A172 (cell line): ENCODE results near the gene UBASH3B. TPM values are rescaled to one million over a fixed set of nuclear protein-coding genes. Genes with fewer than 3 reads are reported as not detected.

Experiments
- DNase-seq: peaks from one replicate; pipeline ENCODE4 v3.0.0-alpha.2; 2015; ENCODE audit warnings: low spot score
- total RNA-seq: library from RNA; depleted of rRNA; stranded (reverse); fragments of >200 nt; shearing (Covaris generic); gene quantifications from 2 replicates; pipeline ENCODE4 v1.2.3, GENCODE V29; 2014

The UBASH3B gene
- total RNA-seq, 1 experiment from 2014 or later = 6.9 TPM

- DNase-seq = peak; percentile 61
Measured at GRCh38 chr11:122784325-122784955, 128.9 kb downstream of the UBASH3B start.

GRCh38 chr11:122785031-122785541 is 129.6 kb downstream of the UBASH3B start:
- DNase-seq = no peak

- DNase-seq = no peak
Measured at GRCh38 chr11:122786896-122787295, 131.4 kb downstream of the UBASH3B start.

- no peak for DNase-seq
Measured at GRCh38 chr11:122788781-122789535, 133.4 kb downstream of the UBASH3B start.

GRCh38 chr11:122789907-122790306 is 134.4 kb downstream of the UBASH3B start:
- DNase-seq = no peak

- no peak for DNase-seq
Measured at GRCh38 chr11:122791411-122791810, 135.9 kb downstream of the UBASH3B start.

- DNase-seq = peak; percentile 54
Measured at GRCh38 chr11:122791836-122792235, 136.3 kb downstream of the UBASH3B start.

- DNase-seq = no peak
Measured at GRCh38 chr11:122793515-122793914, 138.0 kb downstream of the UBASH3B start.

GRCh38 chr11:122795307-122795706 is 139.8 kb downstream of the UBASH3B start:
- no peak for DNase-seq

- peak; percentile 25 for DNase-seq
Measured at GRCh38 chr11:122796128-122796717, 140.7 kb downstream of the UBASH3B start.

- no peak for DNase-seq
Measured at GRCh38 chr11:122797651-122798050, 142.1 kb downstream of the UBASH3B start.

GRCh38 chr11:122799406-122800105 is 144.0 kb downstream of the UBASH3B start:
- DNase-seq = no peak

GRCh38 chr11:122802876-122803275 is 147.4 kb downstream of the UBASH3B start:
- no peak for DNase-seq

- DNase-seq = peak; percentile 34
Measured at GRCh38 chr11:122803306-122803705, 147.8 kb downstream of the UBASH3B start.

GRCh38 chr11:122803716-122804115 is 148.2 kb downstream of the UBASH3B start:
- DNase-seq = no peak

GRCh38 chr11:122804161-122804560 is 148.6 kb downstream of the UBASH3B start:
- no peak for DNase-seq

GRCh38 chr11:122804796-122805195 is 149.3 kb downstream of the UBASH3B start:
- no peak for DNase-seq

GRCh38 chr11:122807731-122808477 is 152.4 kb downstream of the UBASH3B start:
- DNase-seq = no peak

- no peak for DNase-seq
Measured at GRCh38 chr11:122808478-122808869, 153.0 kb downstream of the UBASH3B start.

- no peak for DNase-seq
Measured at GRCh38 chr11:122809866-122810265, 154.3 kb downstream of the UBASH3B start.

- no peak for DNase-seq
Measured at GRCh38 chr11:122811721-122812120, 156.2 kb downstream of the UBASH3B start.
